Measurements from ENCODE around the gene AFF4.
"Not testable (repeated sequence)": the region's sequence is repeated elsewhere in the genome, so short reads cannot be mapped to it uniquely, and the experiment has no call there.

AFF4 gene, protein sequence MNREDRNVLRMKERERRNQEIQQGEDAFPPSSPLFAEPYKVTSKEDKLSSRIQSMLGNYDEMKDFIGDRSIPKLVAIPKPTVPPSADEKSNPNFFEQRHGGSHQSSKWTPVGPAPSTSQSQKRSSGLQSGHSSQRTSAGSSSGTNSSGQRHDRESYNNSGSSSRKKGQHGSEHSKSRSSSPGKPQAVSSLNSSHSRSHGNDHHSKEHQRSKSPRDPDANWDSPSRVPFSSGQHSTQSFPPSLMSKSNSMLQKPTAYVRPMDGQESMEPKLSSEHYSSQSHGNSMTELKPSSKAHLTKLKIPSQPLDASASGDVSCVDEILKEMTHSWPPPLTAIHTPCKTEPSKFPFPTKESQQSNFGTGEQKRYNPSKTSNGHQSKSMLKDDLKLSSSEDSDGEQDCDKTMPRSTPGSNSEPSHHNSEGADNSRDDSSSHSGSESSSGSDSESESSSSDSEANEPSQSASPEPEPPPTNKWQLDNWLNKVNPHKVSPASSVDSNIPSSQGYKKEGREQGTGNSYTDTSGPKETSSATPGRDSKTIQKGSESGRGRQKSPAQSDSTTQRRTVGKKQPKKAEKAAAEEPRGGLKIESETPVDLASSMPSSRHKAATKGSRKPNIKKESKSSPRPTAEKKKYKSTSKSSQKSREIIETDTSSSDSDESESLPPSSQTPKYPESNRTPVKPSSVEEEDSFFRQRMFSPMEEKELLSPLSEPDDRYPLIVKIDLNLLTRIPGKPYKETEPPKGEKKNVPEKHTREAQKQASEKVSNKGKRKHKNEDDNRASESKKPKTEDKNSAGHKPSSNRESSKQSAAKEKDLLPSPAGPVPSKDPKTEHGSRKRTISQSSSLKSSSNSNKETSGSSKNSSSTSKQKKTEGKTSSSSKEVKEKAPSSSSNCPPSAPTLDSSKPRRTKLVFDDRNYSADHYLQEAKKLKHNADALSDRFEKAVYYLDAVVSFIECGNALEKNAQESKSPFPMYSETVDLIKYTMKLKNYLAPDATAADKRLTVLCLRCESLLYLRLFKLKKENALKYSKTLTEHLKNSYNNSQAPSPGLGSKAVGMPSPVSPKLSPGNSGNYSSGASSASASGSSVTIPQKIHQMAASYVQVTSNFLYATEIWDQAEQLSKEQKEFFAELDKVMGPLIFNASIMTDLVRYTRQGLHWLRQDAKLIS

DNA sequence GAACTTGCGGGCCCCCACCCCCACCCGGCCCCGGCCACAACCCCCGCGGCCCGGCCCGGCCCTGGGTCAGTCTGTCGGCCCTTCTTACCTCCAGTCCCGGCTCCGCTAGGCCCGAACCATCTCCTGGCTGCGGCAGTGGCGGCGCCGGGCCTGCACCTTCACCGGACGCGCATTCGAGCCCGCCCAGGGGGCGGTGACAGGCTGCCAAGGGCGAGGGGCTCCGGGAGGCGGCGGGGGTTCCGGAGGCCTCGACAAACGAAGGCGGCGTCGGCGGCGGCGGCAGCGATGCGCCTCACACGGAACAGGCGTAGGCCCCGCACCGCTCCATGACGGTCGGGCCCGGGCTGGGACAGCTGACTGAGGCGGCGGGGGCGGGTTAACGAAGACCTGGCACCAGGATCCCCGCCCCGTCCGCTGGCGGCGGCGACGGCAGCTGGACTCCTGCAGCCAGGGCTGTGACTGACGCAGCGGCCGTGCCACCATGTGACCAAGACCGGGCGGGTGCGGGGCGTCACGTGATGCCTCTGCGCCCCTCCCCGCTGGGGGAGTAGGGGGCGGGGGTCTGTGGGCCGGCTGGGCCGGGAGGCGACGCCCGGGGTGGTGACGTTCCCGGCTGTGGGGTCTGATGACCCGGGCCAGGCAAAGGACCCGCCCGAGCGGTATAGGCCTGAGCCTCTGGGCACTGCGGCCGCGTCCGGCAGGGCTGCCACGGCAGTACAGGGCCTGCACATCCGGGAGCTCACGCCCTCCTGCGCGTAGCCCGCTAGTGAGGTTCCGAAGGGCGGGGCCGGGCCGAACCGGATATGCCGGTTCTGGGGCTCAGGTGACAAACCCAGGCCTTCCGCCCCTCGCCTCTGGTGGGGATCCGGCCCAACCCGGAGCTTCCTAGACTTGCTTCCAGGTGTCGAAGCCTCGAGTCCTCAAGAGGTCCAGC lies at the start of gene AFF4:
AFF4 (minus strand) TSS at position 464 of the 934 bp plus-strand sequence. CDS start 26,445 bp downstream, outside the sequence.
- DNase-seq, result peak; percentile 89

GRCh38 chr5:133008455-133008854 lies 45.0 kb upstream of the AFF4 start:
- DNase-seq, result not testable (repeated sequence)

DNA sequence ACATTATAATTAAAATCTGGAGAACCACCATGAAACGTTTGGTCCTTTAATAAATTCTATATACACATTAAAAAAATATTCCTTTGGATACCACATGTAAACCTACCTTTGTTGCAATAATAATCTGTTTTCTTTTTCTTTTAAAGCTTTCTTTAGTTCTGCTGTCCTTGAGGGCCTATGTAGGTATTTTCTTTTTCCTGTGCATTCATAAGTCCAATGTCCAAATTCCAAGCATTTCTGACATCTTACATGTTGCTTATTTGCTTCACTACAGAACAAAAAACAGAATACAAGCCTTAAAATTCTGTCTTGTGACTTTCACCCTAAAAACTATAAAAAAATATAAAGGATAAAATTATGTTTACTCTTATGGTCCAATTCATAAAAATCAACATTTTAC lies 43.2 kb upstream of the AFF4 start:
- no peak for DNase-seq

GRCh38 chr5:132999246-132999645 lies 35.8 kb upstream of the AFF4 start:
- no peak for DNase-seq

- no peak for DNase-seq
Measured at GRCh38 chr5:132998556-132998955, 35.1 kb upstream of the AFF4 start.

- no peak for DNase-seq
Measured at GRCh38 chr5:132996307-132996706, 32.9 kb upstream of the AFF4 start.

GRCh38 chr5:132987531-132988408 lies 24.3 kb upstream of the AFF4 start:
- no peak for DNase-seq

GRCh38 chr5:132982971-132983370 lies 19.5 kb upstream of the AFF4 start:
- DNase-seq, result not testable (repeated sequence)

- DNase-seq, result no peak
Measured at GRCh38 chr5:132981288-132981687, 17.9 kb upstream of the AFF4 start.

- DNase-seq, result no peak
Measured at GRCh38 chr5:132979976-132980375, 16.5 kb upstream of the AFF4 start.

DNA sequence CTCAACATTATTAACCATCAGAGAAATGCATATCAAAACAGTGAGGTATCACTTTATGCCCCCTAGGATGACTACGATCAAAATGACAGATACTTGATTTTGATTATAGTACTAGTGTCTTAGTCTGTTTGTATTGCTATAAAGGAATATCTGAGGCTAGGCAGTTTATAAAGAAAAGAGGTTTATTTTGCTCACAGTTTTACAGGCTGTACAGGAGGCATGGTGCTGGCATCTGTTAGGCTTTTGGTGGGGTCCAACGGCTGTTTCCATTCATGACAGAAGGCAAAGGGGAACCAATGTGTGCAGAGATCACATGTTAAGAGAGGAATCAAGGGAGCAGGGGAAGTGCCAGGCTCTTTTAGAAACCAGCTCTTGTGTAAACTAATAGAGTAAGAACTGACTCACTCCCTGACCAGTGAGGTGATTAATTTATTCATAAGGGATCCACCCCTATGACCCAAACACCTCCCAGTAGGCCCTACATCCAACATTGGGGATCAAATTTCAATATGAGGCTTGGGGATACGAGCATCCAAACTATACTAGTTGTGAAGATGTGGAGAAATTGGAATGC lies 16.0 kb upstream of the AFF4 start:
- no peak for DNase-seq

- no peak for DNase-seq
Measured at GRCh38 chr5:132976852-132977251, 13.4 kb upstream of the AFF4 start.

DNA sequence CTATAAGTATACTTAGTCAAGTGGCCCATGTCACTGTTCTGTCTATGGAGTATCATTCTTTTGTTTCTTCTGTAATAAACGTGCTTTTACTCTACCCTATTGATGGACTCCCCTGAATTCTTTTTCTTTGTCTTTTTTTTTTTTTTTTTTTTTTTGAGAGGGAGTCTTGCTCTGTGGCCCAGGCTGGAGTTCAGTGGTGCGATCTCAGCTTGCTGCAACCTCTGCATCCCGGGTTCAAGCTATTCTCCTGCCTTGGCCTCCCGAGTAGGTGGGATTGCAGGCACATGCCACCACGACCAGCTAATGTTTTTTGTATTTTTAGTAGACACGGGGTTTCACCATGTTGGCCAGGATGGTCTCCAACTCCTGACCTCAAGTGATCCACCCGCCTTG lies 9.0 kb upstream of the AFF4 start:
- DNase-seq, result not testable (repeated sequence)

DNA sequence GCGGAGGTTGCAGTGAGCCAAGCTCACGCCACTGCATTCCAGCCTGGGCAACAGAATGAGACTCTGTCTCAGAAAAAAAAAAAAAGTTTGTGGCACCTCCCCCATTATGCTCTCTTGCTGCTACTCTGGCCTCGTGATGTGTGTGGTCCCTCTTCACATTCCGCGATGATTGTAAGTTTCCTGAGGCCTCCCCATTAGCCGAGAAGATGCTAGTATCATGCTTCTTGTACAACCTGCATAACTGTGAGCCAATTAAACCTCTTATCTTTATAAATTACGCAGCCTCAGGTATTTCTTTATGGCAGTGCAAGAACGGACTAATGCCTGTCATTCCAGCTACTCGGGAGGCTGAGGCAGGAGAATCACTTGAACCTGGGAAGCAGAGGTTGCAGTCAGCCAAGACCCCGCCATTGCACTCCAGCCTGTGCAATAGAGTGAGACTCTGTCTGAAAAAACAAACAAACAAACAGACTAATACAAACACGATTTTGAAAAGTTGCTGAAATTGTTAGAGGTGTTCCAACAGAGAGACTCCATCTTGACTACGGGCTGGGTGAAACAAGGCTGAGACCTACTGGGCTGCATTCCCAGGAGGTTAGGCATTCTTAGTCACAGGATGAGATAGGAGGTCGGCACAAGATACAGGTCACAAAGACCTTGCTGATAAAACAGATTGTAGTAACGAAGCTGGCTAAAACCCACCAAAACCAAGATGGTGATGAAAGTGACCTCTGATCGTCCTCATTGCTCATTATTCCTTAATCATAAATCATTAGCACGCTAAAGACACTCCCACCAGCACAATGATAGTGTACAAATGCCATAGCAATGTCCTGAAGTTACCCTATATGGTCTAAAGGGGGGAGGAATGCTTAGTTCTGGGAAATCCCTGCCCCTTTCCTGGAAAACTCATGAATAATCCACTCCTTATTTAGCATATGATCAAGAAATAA lies 8.3 kb upstream of the AFF4 start:
- DNase-seq, result no peak

- no peak for DNase-seq
Measured at GRCh38 chr5:132965120-132965519, 1.7 kb upstream of the AFF4 start.

- DNase-seq, result no peak
Measured at GRCh38 chr5:132962429-132963021, 909 bp downstream of the AFF4 start.

- no peak for DNase-seq
Measured at GRCh38 chr5:132961887-132962286, 1.5 kb downstream of the AFF4 start.

DNA sequence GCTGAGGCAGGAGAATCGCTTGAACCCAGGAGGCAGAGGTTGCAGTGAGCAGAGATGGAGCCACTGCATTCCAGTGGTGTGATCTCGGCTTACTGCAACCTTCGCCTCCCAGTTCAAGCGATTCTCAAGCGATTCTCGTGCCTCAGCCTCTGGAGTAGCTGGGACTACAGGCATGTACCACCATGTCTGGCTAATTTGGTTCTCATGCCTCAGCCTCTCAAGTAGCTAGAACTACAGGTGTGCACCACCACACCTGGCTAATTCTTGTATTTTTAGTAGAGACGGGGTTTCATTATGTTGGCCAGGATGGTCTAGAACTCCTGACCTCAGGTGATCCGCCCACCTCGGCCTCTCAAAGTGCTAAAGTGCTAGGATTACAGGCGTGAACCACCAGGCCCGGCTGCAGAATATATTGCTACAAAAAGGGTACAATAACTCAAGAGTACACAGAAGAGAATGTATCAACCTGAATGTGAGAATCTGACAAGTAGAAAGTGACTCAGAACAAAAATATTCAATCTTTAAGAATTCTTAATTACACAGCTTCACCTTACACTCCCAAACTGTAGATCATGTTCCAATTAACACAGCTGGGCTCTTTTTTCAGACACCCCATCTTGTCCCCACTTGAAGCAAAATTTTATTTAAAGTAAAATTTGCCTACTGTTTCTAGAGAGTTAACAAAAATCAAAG lies 2.2 kb downstream of the AFF4 start:
- DNase-seq, result not testable (repeated sequence)
